K562 (cell line): Measurements from ENCODE around the gene KDM4C. TPM values are rescaled to one million over a fixed set of nuclear protein-coding genes. Genes with fewer than 3 reads are reported as not detected.

ENCODE experiments used
- ATAC-seq: fragments of 200-7000 bp; cut with Tn5 transposase; 3 replicates; pipeline ENCODE4 v1.9.1; 2020; ENCODE audit warnings: moderate library complexity
- BruUV-seq: library from RNA; stranded (reverse); fragments of 400-500 nt; replicated peaks from 2 replicates; lab custom pipeline; 2021; lab: Mats Ljungman, UMichigan
- CTCF ChIA-PET: fragments of 300-600 bp; formaldehyde crosslinking; extraction: SDS; loops from one replicate; lab custom pipeline; 2021; ENCODE audit warnings: low intra/inter-chr PET ratio; lab: Yijun Ruan, JAX
- POLR2A ChIA-PET: fragments of 300-600, 350-650 bp; sonication (Branson Sonifier 250); formaldehyde crosslinking; extraction: SDS; loops from one replicate; lab custom pipeline; 2021; ENCODE audit warnings: antibody characterized with exemption, inconsistent platforms; lab: Yijun Ruan, JAX
- DNase-seq, 4 experiments: peaks; one replicate each; pipeline versions ENCODE4 v3.0.0 to v3.0.0-alpha.2; 2011 to 2018; ENCODE audit warnings: low spot score in 3 of 4, mixed read lengths in 3 of 4; ENCODE audit errors: extremely low read depth in 1 of 4
- FAIRE-seq: peaks from 2 replicates; lab custom pipeline; 2011; peaks lifted over from hg19 to GRCh38; lab: Jason Lieb, UNC
- H2AFZ ChIP-seq: 2 replicates; pipeline ENCODE4 v1.6.0; 2011; ENCODE audit warnings: low read depth, low read length, control low read depth, inconsistent platforms
- H3K27ac ChIP-seq: fragments of 200-600 bp; 3 replicates; pipeline ENCODE4 v1.8.0; 2011; ENCODE audit warnings: low read depth, mild to moderate bottlenecking, control low read depth, inconsistent platforms, low read length, moderate library complexity, mixed read lengths; ENCODE audit errors: extremely low read depth
- H3K27me3 ChIP-seq, 2 experiments: fragments of 300-600 bp in 1 of 2; 2 replicates in 1 of 2; 3 replicates in 1 of 2; pipeline versions ENCODE4 v1.6.0 to v1.8.0; 2011; ENCODE audit warnings: inconsistent platforms in 2 of 2, low read length in 2 of 2, mild to moderate bottlenecking in 1 of 2, mixed read lengths in 1 of 2, moderate library complexity in 1 of 2; ENCODE audit not compliant: control insufficient read depth in 2 of 2, insufficient read depth in 2 of 2
- H3K36me3 ChIP-seq: fragments of 300-600 bp; 3 replicates; pipeline ENCODE4 v1.8.0; 2011; ENCODE audit warnings: mild to moderate bottlenecking, low read length, inconsistent platforms; ENCODE audit not compliant: control insufficient read depth, insufficient read depth
- H3K4me1 ChIP-seq, 2 experiments: fragments of 200-600 bp in 1 of 2; replicated peaks in 1 of 2; 2 replicates in 1 of 2; 3 replicates in 1 of 2; pipeline versions ENCODE4 v1.5.1 to v1.8.0; 2011; ENCODE audit warnings: inconsistent platforms in 2 of 2, low read length in 2 of 2, mild to moderate bottlenecking in 1 of 2, mixed read lengths in 1 of 2, moderate library complexity in 1 of 2; ENCODE audit not compliant: control insufficient read depth in 2 of 2, insufficient read depth in 2 of 2
- H3K4me2 ChIP-seq: 2 replicates; pipeline ENCODE4 v1.6.1; 2011; ENCODE audit warnings: low read length, control low read depth, inconsistent platforms, mixed read lengths; ENCODE audit not compliant: insufficient read depth
- H3K4me3 ChIP-seq: fragments of 200-600 bp; sonication (generic), shearing (Covaris generic); 2 replicates; pipeline ENCODE4 v1.5.1; 2016; ENCODE audit warnings: control low read depth, inconsistent platforms
- H3K79me2 ChIP-seq: fragments of 200-600 bp; 3 replicates; pipeline ENCODE4 v1.8.0; 2011; ENCODE audit warnings: low read length, inconsistent platforms; ENCODE audit not compliant: control insufficient read depth, insufficient read depth
- H3K9ac ChIP-seq, 2 experiments: 2 replicates each; pipeline versions ENCODE4 v1.6.0 to v1.6.1; 2011; ENCODE audit warnings: low read depth in 2 of 2, low read length in 2 of 2, control low read depth in 1 of 2, inconsistent platforms in 1 of 2, mild to moderate bottlenecking in 1 of 2, mixed read lengths in 1 of 2; ENCODE audit not compliant: insufficient read depth in 1 of 2
- H3K9me1 ChIP-seq: one replicate; pipeline ENCODE4 v1.6.0; 2011; ENCODE audit warnings: inconsistent platforms, mild to moderate bottlenecking, low read length, moderate library complexity; ENCODE audit not compliant: control insufficient read depth, insufficient read depth
- H3K9me3 ChIP-seq: replicated peaks from 2 replicates; pipeline ENCODE4 v1.5.1; 2011; ENCODE audit warnings: low read depth, low read length, inconsistent platforms; ENCODE audit not compliant: control insufficient read depth, insufficient read depth
- H4K20me1 ChIP-seq: replicated peaks from 2 replicates; pipeline ENCODE4 v1.6.1; 2011; ENCODE audit warnings: low read length, inconsistent platforms, mixed read lengths; ENCODE audit not compliant: control insufficient read depth, insufficient read depth
- IRF1 ChIP-seq: sonication (generic); formaldehyde crosslinking; IDR thresholded peaks from 2 replicates; pipeline ENCODE4 v1.8.0; 2022; ENCODE audit warnings: missing genetic modification reagents, mild to moderate bottlenecking, borderline replicate concordance
- L3MBTL2 ChIP-seq: fragments of 450-650 bp; IDR thresholded peaks from 2 replicates; pipeline ENCODE4 v1.6.1; 2016; ENCODE audit warnings: mild to moderate bottlenecking, moderate library complexity
- OTX1 ChIP-seq: fragments of 450-650 bp; formaldehyde crosslinking; IDR thresholded peaks from 2 replicates; pipeline ENCODE4 v1.4.0; 2022; ENCODE audit warnings: mild to moderate bottlenecking
- TBP ChIP-seq: optimal IDR thresholded peaks from 2 replicates; pipeline ENCODE3; 2011; ENCODE audit warnings: low read depth, low read length, improper control_type of control experiment
- THRB ChIP-seq: fragments of 450-650 bp; formaldehyde crosslinking; conservative IDR thresholded peaks from 2 replicates; pipeline ENCODE4 v1.4.0; 2022; ENCODE audit warnings: mild to moderate bottlenecking, missing genetic modification characterization
- ZBTB33 ChIP-seq: sonication (generic); formaldehyde crosslinking; IDR thresholded peaks from 2 replicates; pipeline ENCODE4 v1.8.1; 2023; ENCODE audit warnings: mild to moderate bottlenecking, missing genetic modification reagents
- ZNF695 ChIP-seq: fragments of 450-650 bp; formaldehyde crosslinking; IDR thresholded peaks from 2 replicates; pipeline ENCODE4 v1.4.0; 2020; ENCODE audit warnings: mild to moderate bottlenecking, moderate library complexity
- WGBS: fragments of 100-300 bp; shearing (Covaris generic); methylation state at CpG from one replicate; pipeline ENCODE4 v1.1.6; 2016; ENCODE audit warnings: low coverage, mixed read lengths; ENCODE audit not compliant: insufficient coverage; ENCODE audit errors: missing lambda C conversion rate; 5-methylcytosine and 5-hydroxymethylcytosine counted together
- in situ Hi-C: fragments of 300-500 bp; cut with MboI; formaldehyde crosslinking; loops from 4 replicates; pipeline ENCODE4 v1.15.0; 2018; ENCODE audit warnings: inconsistent platforms, mixed read lengths
- intact Hi-C: fragments of 100-400 bp; cut with micrococcal nuclease; formaldehyde crosslinking; loops from 2 replicates; pipeline ENCODE4 v1.14.2; 2022
- polyA plus RNA-seq, 8 experiments: library from polyadenylated mRNA; depleted of rRNA in 4 of 8; stranded (reverse) in 5 of 8; unstranded in 3 of 8; fragments of >200 nt; fragmentation: Nextera tagmentation in 2 of 8; fragmentation: Illumina TruSeq in 1 of 8; extraction: Ambion mirVana in 2 of 8; extraction: Trizol in 1 of 8; gene quantifications; 2 replicates each; pipeline versions ENCODE4 v1.2.1 to v1.2.3, GENCODE V29; 2011 to 2014; ENCODE audit warnings: inconsistent platforms in 1 of 8, missing spikeins in 1 of 8
- total RNA-seq, 7 experiments: library from RNA; depleted of rRNA in 6 of 7; stranded (reverse); fragments of >200 nt in 6 of 7; fragmentation: Illumina TruSeq in 2 of 7; extraction: Trizol in 2 of 7; gene quantifications; 2 replicates each; pipeline versions ENCODE4 v1.2.1 to v1.2.3, GENCODE V29; 2011 to 2021; ENCODE audit warnings: low replicate concordance in 1 of 7

KDM4C gene
- total and polyA plus RNA-seq, 9 of the 15 experiments (the other 6 are each of a cell fraction or from before 2014, with no cell fraction given), result 5.4 to 17.0 (median 12.6) TPM

- 100% methylated on average over 1 of the region's 2 CpGs for WGBS
- Histone ChIP-seq H2AFZ (no peak overlapping the region), H3K79me2 (no peaks in the 10 kb centered on the region), H3K9me1 (no peaks in the 10 kb centered on the region), H3K4me2 (no peak overlapping the region), H3K4me3 (no peak overlapping the region), H3K4me1 (no peaks in the 10 kb centered on the region), H3K36me3 (no peaks in the 10 kb centered on the region), H3K9me3 (no peaks in the 10 kb centered on the region), H4K20me1 (no peaks in the 10 kb centered on the region), H3K27me3 (no peaks in the 10 kb centered on the region), H3K27ac (no peak overlapping the region), H3K9ac (no peak overlapping the region)
- FAIRE-seq (no peak), ATAC-seq (no peak), DNase-seq (no peak)
- ChIA-PET CTCF (no interaction called here), POLR2A (no interaction called here)
- no TSS peak for BruUV-seq
- in situ Hi-C loops (no loop called here), intact Hi-C loops (no loop called here)
- no peak for TF ChIP-seq L3MBTL2
- TF ChIP-seq TBP, result no peak
Measured at GRCh38 chr9:7143645-7144200, 385.9 kb downstream of the KDM4C start.

- Histone ChIP-seq H3K4me2 (no peak overlapping the region), H3K9me1 (no peaks in the 10 kb centered on the region), H3K4me1 (peaks cover 0 to 5% of the 10 kb centered on the region in 2 experiments; a peak in 2 of 5 replicates), H2AFZ (no peak overlapping the region), H3K79me2 (no peaks in the 10 kb centered on the region), H4K20me1 (no peaks in the 10 kb centered on the region), H3K4me3 (no peak overlapping the region), H3K9ac (no peak overlapping the region), H3K27ac (no peak overlapping the region), H3K9me3 (no peaks in the 10 kb centered on the region), H3K27me3 (no peaks in the 10 kb centered on the region), H3K36me3 (no peaks in the 10 kb centered on the region)
- ChIA-PET POLR2A (interaction anchor here (0.5 kb wide), 1 partner anchor 403 kb away, joined by 3 read pairs; no protein-coding TSS in a partner anchor), CTCF (no interaction called here)
- DNase-seq (no peak), ATAC-seq (no peak), FAIRE-seq (no peak)
- in situ Hi-C loops (no loop called here), intact Hi-C loops (no loop called here)
- no TSS peak for BruUV-seq
- WGBS, result 82% methylated on average over 8 of the region's 10 CpGs
- TF ChIP-seq ZNF695 (CRISPR knock-in tag) (no peak), ZBTB33 (no peak), THRB (CRISPR knock-in tag) (no peak), OTX1 (no peak), IRF1 (CRISPR knock-in tag) (no peak)
Measured at GRCh38 chr9:7144265-7145046, 386.7 kb downstream of the KDM4C start.
